ENCODE results near the gene UNC13C. TPM values are rescaled to one million over a fixed set of nuclear protein-coding genes. Genes with fewer than 3 reads are reported as not detected.

UNC13C gene
- total RNA-seq, 4 donors from 2014 or later, result 0.17 to 0.44 TPM; not detected in 2

DNA sequence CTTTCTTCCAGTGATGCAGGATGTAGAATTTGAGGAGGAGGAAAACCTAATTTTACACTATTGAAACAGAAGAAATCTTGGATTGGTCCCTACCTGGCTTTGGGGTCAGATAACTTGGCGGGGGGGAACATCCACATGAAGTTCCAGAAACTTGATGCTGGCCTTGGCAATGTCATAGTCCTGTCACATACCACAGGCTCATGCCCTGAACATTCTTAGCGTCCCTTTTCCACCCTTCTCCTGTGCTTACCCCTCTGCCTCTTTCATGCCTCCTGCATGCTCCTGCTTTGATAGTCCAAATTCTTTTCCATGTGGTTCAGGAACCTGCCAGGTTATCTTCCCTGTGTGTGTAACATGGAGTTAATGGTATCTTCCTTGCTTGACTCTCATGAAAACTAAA is 110.6 kb downstream of the UNC13C start:
- TF ChIP-seq, protein P1, sequence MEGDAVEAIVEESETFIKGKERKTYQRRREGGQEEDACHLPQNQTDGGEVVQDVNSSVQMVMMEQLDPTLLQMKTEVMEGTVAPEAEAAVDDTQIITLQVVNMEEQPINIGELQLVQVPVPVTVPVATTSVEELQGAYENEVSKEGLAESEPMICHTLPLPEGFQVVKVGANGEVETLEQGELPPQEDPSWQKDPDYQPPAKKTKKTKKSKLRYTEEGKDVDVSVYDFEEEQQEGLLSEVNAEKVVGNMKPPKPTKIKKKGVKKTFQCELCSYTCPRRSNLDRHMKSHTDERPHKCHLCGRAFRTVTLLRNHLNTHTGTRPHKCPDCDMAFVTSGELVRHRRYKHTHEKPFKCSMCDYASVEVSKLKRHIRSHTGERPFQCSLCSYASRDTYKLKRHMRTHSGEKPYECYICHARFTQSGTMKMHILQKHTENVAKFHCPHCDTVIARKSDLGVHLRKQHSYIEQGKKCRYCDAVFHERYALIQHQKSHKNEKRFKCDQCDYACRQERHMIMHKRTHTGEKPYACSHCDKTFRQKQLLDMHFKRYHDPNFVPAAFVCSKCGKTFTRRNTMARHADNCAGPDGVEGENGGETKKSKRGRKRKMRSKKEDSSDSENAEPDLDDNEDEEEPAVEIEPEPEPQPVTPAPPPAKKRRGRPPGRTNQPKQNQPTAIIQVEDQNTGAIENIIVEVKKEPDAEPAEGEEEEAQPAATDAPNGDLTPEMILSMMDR (IDR thresholded peaks at IDR 0.05; ENCODE audit: low read depth), result no peak

- TF ChIP-seq, protein P1 (IDR thresholded peaks at IDR 0.05; ENCODE audit: low read depth), result no peak
These were observed 111.5 kb downstream of the UNC13C start for GRCh38 chr15:54089776-54090175.

- TF ChIP-seq, protein P1 (IDR thresholded peaks at IDR 0.05; ENCODE audit: low read depth), result no peak
These were observed 113.4 kb downstream of the UNC13C start for GRCh38 chr15:54091651-54092050.

- TF ChIP-seq, protein P1 (IDR thresholded peaks at IDR 0.05; ENCODE audit: low read depth), result no peak
These were observed 116.4 kb downstream of the UNC13C start for GRCh38 chr15:54094661-54095060.

DNA sequence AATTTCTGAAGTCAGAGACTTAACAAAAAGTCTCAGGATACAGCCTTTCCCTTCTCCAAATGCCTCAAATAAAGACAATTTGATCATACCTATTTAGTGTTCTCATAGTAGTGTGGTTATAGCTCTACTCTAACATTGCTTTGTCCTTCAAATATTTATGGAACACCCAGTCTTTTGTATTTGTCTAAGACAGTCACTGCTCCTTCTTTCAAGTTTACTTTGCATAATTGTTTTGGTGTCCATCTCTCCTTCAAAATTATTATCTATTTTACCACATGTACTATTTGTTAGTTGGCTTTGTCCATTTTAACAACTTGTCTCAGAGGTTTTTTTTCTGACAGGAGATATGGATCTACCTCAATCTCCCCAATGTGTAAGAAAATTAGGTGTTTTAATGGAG is 118.8 kb downstream of the UNC13C start:
- TF ChIP-seq, protein P1 (IDR thresholded peaks at IDR 0.05; ENCODE audit: low read depth), result no peak

- TF ChIP-seq, protein P1 (IDR thresholded peaks at IDR 0.05; ENCODE audit: low read depth), result no peak
These were observed 120.8 kb downstream of the UNC13C start for GRCh38 chr15:54099010-54099409.

GRCh38 chr15:54101664-54102270 is 123.5 kb downstream of the UNC13C start:
- TF ChIP-seq, protein P1 (IDR thresholded peaks at IDR 0.05; ENCODE audit: low read depth), result no peak
